ENCODE results near the gene CDH13. TPM values are rescaled to one million over a fixed set of nuclear protein-coding genes. Genes with fewer than 3 reads are reported as not detected.

CDH13 gene
- total and polyA plus RNA-seq, 4 donors: 58.9 to 265 (median 158) TPM

GRCh38 chr16:82638095-82638798 is 11.5 kb downstream of the CDH13 start:
- intact Hi-C loops (cut with DNase I): loop anchor here (10.0 kb wide), 3 partner anchors 237 to 427 kb away; no protein-coding TSS in a partner anchor
- ATAC-seq (ENCODE audit: low FRiP score) (no peak), DNase-seq (no peak)
- H3K4me1 ChIP-seq (ENCODE audit: control insufficient read depth in 1 of 2, insufficient read depth in 2 of 2, low read length in 2 of 2): no peaks in the 10 kb centered on the region
- no peaks in the 10 kb centered on the region for H3K36me3 ChIP-seq (ENCODE audit: control insufficient read depth in 1 of 2, insufficient read depth in 2 of 2, low read length in 1 of 2)
- WGBS, 2 donors: 55 to 63% methylated on average over 4 of the region's 4 CpGs
- H3K9me3 ChIP-seq (ENCODE audit: control insufficient read depth, low read length): no peaks in the 10 kb centered on the region
- H3K27me3 ChIP-seq (ENCODE audit: control insufficient read depth in 1 of 2, insufficient read depth in 2 of 2, low read length in 1 of 2): no peaks in the 10 kb centered on the region
- H3K27ac ChIP-seq (ENCODE audit: low read depth in 1 of 2, low read length in 2 of 2): no peak overlapping the region
- H3K4me3 ChIP-seq (ENCODE audit: low read length in 2 of 2): no peak overlapping the region

GRCh38 chr16:82639263-82639662 is 12.5 kb downstream of the CDH13 start:
- no peak for ATAC-seq (ENCODE audit: low FRiP score)
- Histone ChIP-seq H3K4me3 (ENCODE audit: low read length in 2 of 2) (no peak overlapping the region), H3K9me3 (ENCODE audit: control insufficient read depth, low read length) (no peaks in the 10 kb centered on the region), H3K27me3 (ENCODE audit: control insufficient read depth in 1 of 2, insufficient read depth in 2 of 2, low read length in 1 of 2) (no peaks in the 10 kb centered on the region), H3K4me1 (ENCODE audit: control insufficient read depth in 1 of 2, insufficient read depth in 2 of 2, low read length in 2 of 2) (no peaks in the 10 kb centered on the region), H3K36me3 (ENCODE audit: control insufficient read depth in 1 of 2, insufficient read depth in 2 of 2, low read length in 1 of 2) (no peaks in the 10 kb centered on the region), H3K27ac (ENCODE audit: low read depth in 1 of 2, low read length in 2 of 2) (no peak overlapping the region)
- 77 to 80% methylated on average over 3 of the region's 3 CpGs for WGBS, 2 donors
- intact Hi-C loops (cut with DNase I): loop anchor here (10.0 kb wide), 3 partner anchors 236 to 426 kb away; no protein-coding TSS in a partner anchor
- DNase-seq: no peak

GRCh38 chr16:82639666-82640336 is 13.0 kb downstream of the CDH13 start:
- no peak for ATAC-seq (ENCODE audit: low FRiP score)
- intact Hi-C loops (cut with DNase I): loop anchor here (10.0 kb wide), 3 partner anchors 235 to 425 kb away; no protein-coding TSS in a partner anchor

GRCh38 chr16:82641336-82641984 is 14.7 kb downstream of the CDH13 start:
- Histone ChIP-seq H3K27ac (ENCODE audit: low read depth in 1 of 2, low read length in 2 of 2) (no peak overlapping the region), H3K36me3 (ENCODE audit: control insufficient read depth in 1 of 2, insufficient read depth in 2 of 2, low read length in 1 of 2) (no peaks in the 10 kb centered on the region), H3K4me3 (ENCODE audit: low read length in 2 of 2) (no peak overlapping the region), H3K9me3 (ENCODE audit: control insufficient read depth, low read length) (no peaks in the 10 kb centered on the region), H3K27me3 (ENCODE audit: control insufficient read depth in 1 of 2, insufficient read depth in 2 of 2, low read length in 1 of 2) (no peaks in the 10 kb centered on the region), H3K4me1 (ENCODE audit: control insufficient read depth in 1 of 2, insufficient read depth in 2 of 2, low read length in 2 of 2) (no peaks in the 10 kb centered on the region)
- no peak for ATAC-seq (ENCODE audit: low FRiP score)
- intact Hi-C loops (cut with DNase I): no loop called here
- WGBS, 2 donors: 80 to 84% methylated on average over 6 of the region's 6 CpGs
- no peak for DNase-seq

More at GRCh38 chr16:82639666-82640336, 13.0 kb downstream of the CDH13 start:
- no peaks in the 10 kb centered on the region for H3K4me1 ChIP-seq (ENCODE audit: control insufficient read depth in 1 of 2, insufficient read depth in 2 of 2, low read length in 2 of 2)
- DNase-seq: peak in 1 of 2 donors; percentile 80
- H3K27ac ChIP-seq (ENCODE audit: low read depth in 1 of 2, low read length in 2 of 2): no peak overlapping the region
- WGBS, 2 donors: 77 to 81% methylated on average over 9 of the region's 9 CpGs
- no peaks in the 10 kb centered on the region for H3K27me3 ChIP-seq (ENCODE audit: control insufficient read depth in 1 of 2, insufficient read depth in 2 of 2, low read length in 1 of 2)
- H3K9me3 ChIP-seq (ENCODE audit: control insufficient read depth, low read length): no peaks in the 10 kb centered on the region
- H3K36me3 ChIP-seq (ENCODE audit: control insufficient read depth in 1 of 2, insufficient read depth in 2 of 2, low read length in 1 of 2): no peaks in the 10 kb centered on the region
- H3K4me3 ChIP-seq (ENCODE audit: low read length in 2 of 2): no peak overlapping the region

GRCh38 chr16:82643136-82643535 is 16.4 kb downstream of the CDH13 start:
- Histone ChIP-seq H3K4me3 (ENCODE audit: low read length in 2 of 2) (no peak overlapping the region), H3K27me3 (ENCODE audit: control insufficient read depth in 1 of 2, insufficient read depth in 2 of 2, low read length in 1 of 2) (no peaks in the 10 kb centered on the region), H3K9me3 (ENCODE audit: control insufficient read depth, low read length) (no peaks in the 10 kb centered on the region), H3K4me1 (ENCODE audit: control insufficient read depth in 1 of 2, insufficient read depth in 2 of 2, low read length in 2 of 2) (no peaks in the 10 kb centered on the region), H3K27ac (ENCODE audit: low read depth in 1 of 2, low read length in 2 of 2) (no peak overlapping the region), H3K36me3 (ENCODE audit: control insufficient read depth in 1 of 2, insufficient read depth in 2 of 2, low read length in 1 of 2) (no peaks in the 10 kb centered on the region)
- DNase-seq (no peak), ATAC-seq (ENCODE audit: low FRiP score) (no peak)
- 96 to 98% methylated on average over 4 of the region's 4 CpGs for WGBS, 2 donors
- intact Hi-C loops (cut with DNase I): no loop called here

- Histone ChIP-seq H3K27me3 (ENCODE audit: control insufficient read depth in 1 of 2, insufficient read depth in 2 of 2, low read length in 1 of 2) (no peaks in the 10 kb centered on the region), H3K9me3 (ENCODE audit: control insufficient read depth, low read length) (no peaks in the 10 kb centered on the region), H3K4me1 (ENCODE audit: control insufficient read depth in 1 of 2, insufficient read depth in 2 of 2, low read length in 2 of 2) (no peaks in the 10 kb centered on the region), H3K36me3 (ENCODE audit: control insufficient read depth in 1 of 2, insufficient read depth in 2 of 2, low read length in 1 of 2) (no peaks in the 10 kb centered on the region), H3K27ac (ENCODE audit: low read depth in 1 of 2, low read length in 2 of 2) (no peak overlapping the region), H3K4me3 (ENCODE audit: low read length in 2 of 2) (no peak overlapping the region)
- DNase-seq (no peak), ATAC-seq (ENCODE audit: low FRiP score) (no peak)
- WGBS, 2 donors: 91 to 93% methylated on average over 10 of the region's 10 CpGs
- intact Hi-C loops (cut with DNase I): no loop called here
Observed at GRCh38 chr16:82643936-82644630, 17.3 kb downstream of the CDH13 start.

- DNase-seq (no peak), ATAC-seq (ENCODE audit: low FRiP score) (no peak)
Observed at GRCh38 chr16:82646504-82646903, 19.7 kb downstream of the CDH13 start.

GRCh38 chr16:82649766-82650165 is 23.0 kb downstream of the CDH13 start:
- Histone ChIP-seq H3K27ac (ENCODE audit: low read depth in 1 of 2, low read length in 2 of 2) (no peak overlapping the region), H3K4me3 (ENCODE audit: low read length in 2 of 2) (no peak overlapping the region), H3K36me3 (ENCODE audit: control insufficient read depth in 1 of 2, insufficient read depth in 2 of 2, low read length in 1 of 2) (no peaks in the 10 kb centered on the region), H3K4me1 (ENCODE audit: control insufficient read depth in 1 of 2, insufficient read depth in 2 of 2, low read length in 2 of 2) (peaks cover 0 to 15% of the 10 kb centered on the region in 2 donors), H3K27me3 (ENCODE audit: control insufficient read depth in 1 of 2, insufficient read depth in 2 of 2, low read length in 1 of 2) (no peaks in the 10 kb centered on the region), H3K9me3 (ENCODE audit: control insufficient read depth, low read length) (no peaks in the 10 kb centered on the region)
- WGBS, 2 donors: 81 to 95% methylated on average over 3 of the region's 3 CpGs
- DNase-seq (no peak), ATAC-seq (ENCODE audit: low FRiP score) (no peak)
- intact Hi-C loops (cut with DNase I): no loop called here

More at GRCh38 chr16:82646504-82646903, 19.7 kb downstream of the CDH13 start:
- intact Hi-C loops (cut with DNase I): no loop called here
- Histone ChIP-seq H3K27ac (ENCODE audit: low read depth in 1 of 2, low read length in 2 of 2) (no peak overlapping the region), H3K27me3 (ENCODE audit: control insufficient read depth in 1 of 2, insufficient read depth in 2 of 2, low read length in 1 of 2) (no peaks in the 10 kb centered on the region), H3K9me3 (ENCODE audit: control insufficient read depth, low read length) (no peaks in the 10 kb centered on the region), H3K4me3 (ENCODE audit: low read length in 2 of 2) (no peak overlapping the region), H3K4me1 (ENCODE audit: control insufficient read depth in 1 of 2, insufficient read depth in 2 of 2, low read length in 2 of 2) (peaks cover 0 to 3% of the 10 kb centered on the region in 2 donors), H3K36me3 (ENCODE audit: control insufficient read depth in 1 of 2, insufficient read depth in 2 of 2, low read length in 1 of 2) (no peaks in the 10 kb centered on the region)
- WGBS, 2 donors: 89 to 94% methylated on average over 3 of the region's 3 CpGs
